Caki2 (cell line): ENCODE measurements around the gene COL4A5. TPM values are rescaled to one million over a fixed set of nuclear protein-coding genes. Genes with fewer than 3 reads are reported as not detected.
"Not testable (repeated sequence)": the region's sequence is repeated elsewhere in the genome, so short reads cannot be mapped to it uniquely, and the experiment has no call there.

ENCODE experiments used
- DNase-seq: peaks from one replicate; pipeline ENCODE4 v3.0.0-alpha.2; 2015; ENCODE audit warnings: low read depth
- in situ Hi-C: cut with HindIII; loops from 2 replicates; pipeline ENCODE4 v1.10.0; 2016; ENCODE audit warnings: low sequenced_read_pairs, low pct_unique_long_range_greater_than_20kb, mixed read lengths
- total RNA-seq: library from RNA; depleted of rRNA; stranded (reverse); fragments of >200 nt; shearing (Covaris generic); gene quantifications from 2 replicates; pipeline ENCODE4 v1.2.3, GENCODE V29; 2014; ENCODE audit warnings: low replicate concordance; rRNA removed

COL4A5 gene
- total RNA-seq: 1.0 and 11.0 TPM in 2 replicates

GRCh38 chrX:108439426-108439942 is at the start of gene COL4A5:
Gene COL4A5 (plus strand): TSS chrX:108439838. CDS start chrX:108440126, 288 bp downstream.
- peak; percentile 77 for DNase-seq
- in situ Hi-C loops: no loop called here

GRCh38 chrX:108390976-108391717 is 48.5 kb upstream of the COL4A5 start:
- in situ Hi-C loops, DNase-seq: not testable (repeated sequence)

GRCh38 chrX:108396188-108396891 is 43.3 kb upstream of the COL4A5 start:
- in situ Hi-C loops: no loop called here
- peak; percentile 39 for DNase-seq

GRCh38 chrX:108396986-108397385 is 42.7 kb upstream of the COL4A5 start:
- DNase-seq: no peak
- in situ Hi-C loops: no loop called here

- in situ Hi-C loops: no loop called here
- no peak for DNase-seq
Observed at GRCh38 chrX:108397627-108398391, 41.8 kb upstream of the COL4A5 start.

GRCh38 chrX:108399418-108400165 is 40.0 kb upstream of the COL4A5 start:
- in situ Hi-C loops: no loop called here
- DNase-seq: no peak

GRCh38 chrX:108412783-108413182 is 26.9 kb upstream of the COL4A5 start:
- in situ Hi-C loops: no loop called here
- DNase-seq: no peak

GRCh38 chrX:108415146-108415545 is 24.5 kb upstream of the COL4A5 start:
- in situ Hi-C loops: no loop called here
- DNase-seq: no peak

GRCh38 chrX:108415891-108416290 is 23.7 kb upstream of the COL4A5 start:
- in situ Hi-C loops: no loop called here
- DNase-seq: no peak

- DNase-seq: no peak
- in situ Hi-C loops: no loop called here
Observed at GRCh38 chrX:108417257-108417656, 22.4 kb upstream of the COL4A5 start.

- DNase-seq: no peak
- in situ Hi-C loops: no loop called here
Observed at GRCh38 chrX:108419401-108419800, 20.2 kb upstream of the COL4A5 start.

- DNase-seq: no peak
- in situ Hi-C loops: no loop called here
Observed at GRCh38 chrX:108420481-108420880, 19.2 kb upstream of the COL4A5 start.

- in situ Hi-C loops: no loop called here
- DNase-seq: no peak
Observed at GRCh38 chrX:108426262-108426661, 13.4 kb upstream of the COL4A5 start.

GRCh38 chrX:108435261-108435660 is 4.4 kb upstream of the COL4A5 start:
- in situ Hi-C loops: no loop called here
- DNase-seq: no peak

GRCh38 chrX:108437349-108438109 is 2.1 kb upstream of the COL4A5 start:
- in situ Hi-C loops: no loop called here
- no peak for DNase-seq

GRCh38 chrX:108438110-108438623 is 1.5 kb upstream of the COL4A5 start, which contains the start of gene COL4A6:
Gene COL4A6 (minus strand): TSS chrX:108438422. CDS start chrX:108438196, 226 bp downstream.
- in situ Hi-C loops: no loop called here
- DNase-seq: no peak
